ENCODE measurements around the gene AP3B1.

DNA sequence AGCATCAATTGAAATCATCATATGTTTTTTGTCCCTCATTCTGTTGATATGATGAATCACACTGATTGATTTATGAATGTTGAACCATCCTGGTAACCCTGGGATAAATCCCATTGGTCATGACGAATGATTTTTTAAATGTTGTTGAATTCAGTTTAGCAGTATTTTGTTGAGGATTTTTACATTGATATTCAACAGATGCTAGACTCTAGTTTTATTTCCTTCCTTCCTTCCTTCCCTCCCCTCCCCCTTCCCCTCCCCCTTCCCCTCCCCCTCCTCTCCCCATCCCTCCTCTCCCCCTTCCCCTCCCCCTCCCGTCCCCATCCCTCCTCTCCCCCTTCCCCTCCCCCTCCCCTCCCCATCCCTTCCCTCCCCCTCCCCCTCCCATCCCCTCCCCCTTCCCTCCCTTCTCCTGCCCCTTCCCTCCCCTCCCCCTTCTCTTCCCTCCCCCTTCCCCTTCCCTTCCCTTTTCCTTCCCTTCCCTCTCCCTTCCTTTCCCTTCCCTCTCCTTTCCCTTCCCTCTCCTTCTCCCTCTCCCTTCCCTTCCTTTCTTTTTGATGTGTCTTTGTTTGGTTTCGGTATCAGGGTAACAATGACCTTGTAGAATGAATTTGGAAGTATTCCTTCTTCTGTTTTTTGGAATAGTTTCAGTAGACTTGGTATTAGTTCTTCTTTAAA, 142.8 kb downstream of the AP3B1 start:
- TF ChIP-seq, protein P1, sequence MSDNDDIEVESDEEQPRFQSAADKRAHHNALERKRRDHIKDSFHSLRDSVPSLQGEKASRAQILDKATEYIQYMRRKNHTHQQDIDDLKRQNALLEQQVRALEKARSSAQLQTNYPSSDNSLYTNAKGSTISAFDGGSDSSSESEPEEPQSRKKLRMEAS (IDR thresholded peaks at IDR 0.05; ENCODE audit: low read depth) = no peak
- TF ChIP-seq, protein P2, sequence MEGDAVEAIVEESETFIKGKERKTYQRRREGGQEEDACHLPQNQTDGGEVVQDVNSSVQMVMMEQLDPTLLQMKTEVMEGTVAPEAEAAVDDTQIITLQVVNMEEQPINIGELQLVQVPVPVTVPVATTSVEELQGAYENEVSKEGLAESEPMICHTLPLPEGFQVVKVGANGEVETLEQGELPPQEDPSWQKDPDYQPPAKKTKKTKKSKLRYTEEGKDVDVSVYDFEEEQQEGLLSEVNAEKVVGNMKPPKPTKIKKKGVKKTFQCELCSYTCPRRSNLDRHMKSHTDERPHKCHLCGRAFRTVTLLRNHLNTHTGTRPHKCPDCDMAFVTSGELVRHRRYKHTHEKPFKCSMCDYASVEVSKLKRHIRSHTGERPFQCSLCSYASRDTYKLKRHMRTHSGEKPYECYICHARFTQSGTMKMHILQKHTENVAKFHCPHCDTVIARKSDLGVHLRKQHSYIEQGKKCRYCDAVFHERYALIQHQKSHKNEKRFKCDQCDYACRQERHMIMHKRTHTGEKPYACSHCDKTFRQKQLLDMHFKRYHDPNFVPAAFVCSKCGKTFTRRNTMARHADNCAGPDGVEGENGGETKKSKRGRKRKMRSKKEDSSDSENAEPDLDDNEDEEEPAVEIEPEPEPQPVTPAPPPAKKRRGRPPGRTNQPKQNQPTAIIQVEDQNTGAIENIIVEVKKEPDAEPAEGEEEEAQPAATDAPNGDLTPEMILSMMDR (IDR thresholded peaks at IDR 0.05) = no peak
- TF ChIP-seq, protein P3, sequence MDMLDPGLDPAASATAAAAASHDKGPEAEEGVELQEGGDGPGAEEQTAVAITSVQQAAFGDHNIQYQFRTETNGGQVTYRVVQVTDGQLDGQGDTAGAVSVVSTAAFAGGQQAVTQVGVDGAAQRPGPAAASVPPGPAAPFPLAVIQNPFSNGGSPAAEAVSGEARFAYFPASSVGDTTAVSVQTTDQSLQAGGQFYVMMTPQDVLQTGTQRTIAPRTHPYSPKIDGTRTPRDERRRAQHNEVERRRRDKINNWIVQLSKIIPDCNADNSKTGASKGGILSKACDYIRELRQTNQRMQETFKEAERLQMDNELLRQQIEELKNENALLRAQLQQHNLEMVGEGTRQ (IDR thresholded peaks at IDR 0.05; ENCODE audit: borderline replicate concordance, low read depth, low read length) = no peak
- TF ChIP-seq GABPA (IDR thresholded peaks at IDR 0.05; ENCODE audit: low read depth) (no peak), MXI1 (IDR thresholded peaks at IDR 0.05; ENCODE audit: low read depth, low read length) (no peak)
